ENCODE results near the gene KNTC1.
"Not testable (repeated sequence)": the region's sequence is repeated elsewhere in the genome, so short reads cannot be mapped to it uniquely, and the experiment has no call there.

KNTC1 gene

GRCh38 chr12:122584177-122584863, 57.3 kb downstream of the KNTC1 start:
- Histone ChIP-seq H3K9me3 (ENCODE audit: control insufficient read depth, low read length) (no peaks in the 10 kb centered on the region), H3K9ac (ENCODE audit: low read length) (no peak overlapping the region), H3K4me1 (ENCODE audit: control insufficient read depth, insufficient read depth, low read length) (no peaks in the 10 kb centered on the region), H3K4me3 (ENCODE audit: low read length) (no peak overlapping the region), H3K27me3 (ENCODE audit: control insufficient read depth, insufficient read depth, low read length) (no peaks in the 10 kb centered on the region), H3K36me3 (ENCODE audit: control insufficient read depth, insufficient read depth, low read length) (no peaks in the 10 kb centered on the region)

GRCh38 chr12:122590990-122591389, 63.9 kb downstream of the KNTC1 start:
- H3K4me1 ChIP-seq (ENCODE audit: control insufficient read depth, insufficient read depth, low read length) = no peaks in the 10 kb centered on the region
- H3K4me3 ChIP-seq (ENCODE audit: low read length) = no peak overlapping the region
- no peaks in the 10 kb centered on the region for H3K9me3 ChIP-seq (ENCODE audit: control insufficient read depth, low read length)
- no peaks in the 10 kb centered on the region for H3K36me3 ChIP-seq (ENCODE audit: control insufficient read depth, insufficient read depth, low read length)
- no peaks in the 10 kb centered on the region for H3K27me3 ChIP-seq (ENCODE audit: control insufficient read depth, insufficient read depth, low read length)
- no peak overlapping the region for H3K9ac ChIP-seq (ENCODE audit: low read length)

- not testable (repeated sequence) for H3K36me3 ChIP-seq (ENCODE audit: control insufficient read depth, insufficient read depth, low read length)
These were observed 64.9 kb downstream of the KNTC1 start for GRCh38 chr12:122591966-122592365.

GRCh38 chr12:122592543-122592942, 65.5 kb downstream of the KNTC1 start:
- not testable (repeated sequence) for H3K4me3 ChIP-seq (ENCODE audit: low read length); H3K4me1 ChIP-seq (ENCODE audit: control insufficient read depth, insufficient read depth, low read length); H3K9me3 ChIP-seq (ENCODE audit: control insufficient read depth, low read length); H3K27me3 ChIP-seq (ENCODE audit: control insufficient read depth, insufficient read depth, low read length); H3K9ac ChIP-seq (ENCODE audit: low read length); H3K36me3 ChIP-seq (ENCODE audit: control insufficient read depth, insufficient read depth, low read length)

More at GRCh38 chr12:122591966-122592365, 64.9 kb downstream of the KNTC1 start:
- H3K9me3 ChIP-seq (ENCODE audit: control insufficient read depth, low read length); H3K4me1 ChIP-seq (ENCODE audit: control insufficient read depth, insufficient read depth, low read length); H3K27me3 ChIP-seq (ENCODE audit: control insufficient read depth, insufficient read depth, low read length); H3K9ac ChIP-seq (ENCODE audit: low read length); H3K4me3 ChIP-seq (ENCODE audit: low read length): not testable (repeated sequence)

- no peaks in the 10 kb centered on the region for H3K4me1 ChIP-seq (ENCODE audit: control insufficient read depth, insufficient read depth, low read length)
- H3K9ac ChIP-seq (ENCODE audit: low read length) = no peak overlapping the region
- no peak overlapping the region for H3K4me3 ChIP-seq (ENCODE audit: low read length)
- no peaks in the 10 kb centered on the region for H3K36me3 ChIP-seq (ENCODE audit: control insufficient read depth, insufficient read depth, low read length)
- no peaks in the 10 kb centered on the region for H3K27me3 ChIP-seq (ENCODE audit: control insufficient read depth, insufficient read depth, low read length)
- no peaks in the 10 kb centered on the region for H3K9me3 ChIP-seq (ENCODE audit: control insufficient read depth, low read length)
These were observed 66.9 kb downstream of the KNTC1 start for GRCh38 chr12:122593910-122594309.

- Histone ChIP-seq H3K36me3 (ENCODE audit: control insufficient read depth, insufficient read depth, low read length) (no peaks in the 10 kb centered on the region), H3K4me3 (ENCODE audit: low read length) (no peak overlapping the region), H3K4me1 (ENCODE audit: control insufficient read depth, insufficient read depth, low read length) (no peaks in the 10 kb centered on the region), H3K9me3 (ENCODE audit: control insufficient read depth, low read length) (no peaks in the 10 kb centered on the region), H3K9ac (ENCODE audit: low read length) (no peak overlapping the region), H3K27me3 (ENCODE audit: control insufficient read depth, insufficient read depth, low read length) (no peaks in the 10 kb centered on the region)
These were observed 69.8 kb downstream of the KNTC1 start for GRCh38 chr12:122596838-122597237.

- Histone ChIP-seq H3K9ac (ENCODE audit: low read length) (no peak overlapping the region), H3K4me3 (ENCODE audit: low read length) (no peak overlapping the region), H3K36me3 (ENCODE audit: control insufficient read depth, insufficient read depth, low read length) (no peaks in the 10 kb centered on the region), H3K27me3 (ENCODE audit: control insufficient read depth, insufficient read depth, low read length) (no peaks in the 10 kb centered on the region), H3K9me3 (ENCODE audit: control insufficient read depth, low read length) (no peaks in the 10 kb centered on the region), H3K4me1 (ENCODE audit: control insufficient read depth, insufficient read depth, low read length) (no peaks in the 10 kb centered on the region)
These were observed 75.4 kb downstream of the KNTC1 start for GRCh38 chr12:122602456-122602855.

GRCh38 chr12:122604993-122605392, 77.9 kb downstream of the KNTC1 start:
- H3K4me3 ChIP-seq (ENCODE audit: low read length) = no peak overlapping the region
- H3K4me1 ChIP-seq (ENCODE audit: control insufficient read depth, insufficient read depth, low read length) = no peaks in the 10 kb centered on the region
- H3K36me3 ChIP-seq (ENCODE audit: control insufficient read depth, insufficient read depth, low read length) = no peaks in the 10 kb centered on the region
- H3K9me3 ChIP-seq (ENCODE audit: control insufficient read depth, low read length) = no peaks in the 10 kb centered on the region
- H3K9ac ChIP-seq (ENCODE audit: low read length) = no peak overlapping the region
- H3K27me3 ChIP-seq (ENCODE audit: control insufficient read depth, insufficient read depth, low read length) = no peaks in the 10 kb centered on the region

GRCh38 chr12:122609732-122610131, 82.7 kb downstream of the KNTC1 start:
- no peaks in the 10 kb centered on the region for H3K27me3 ChIP-seq (ENCODE audit: control insufficient read depth, insufficient read depth, low read length)
- no peak overlapping the region for H3K4me3 ChIP-seq (ENCODE audit: low read length)
- H3K9ac ChIP-seq (ENCODE audit: low read length) = no peak overlapping the region
- no peaks in the 10 kb centered on the region for H3K9me3 ChIP-seq (ENCODE audit: control insufficient read depth, low read length)
- H3K36me3 ChIP-seq (ENCODE audit: control insufficient read depth, insufficient read depth, low read length) = no peaks in the 10 kb centered on the region
- H3K4me1 ChIP-seq (ENCODE audit: control insufficient read depth, insufficient read depth, low read length) = no peaks in the 10 kb centered on the region

- Histone ChIP-seq H3K27me3 (ENCODE audit: control insufficient read depth, insufficient read depth, low read length) (no peaks in the 10 kb centered on the region), H3K9ac (ENCODE audit: low read length) (no peak overlapping the region), H3K36me3 (ENCODE audit: control insufficient read depth, insufficient read depth, low read length) (no peaks in the 10 kb centered on the region), H3K4me3 (ENCODE audit: low read length) (no peak overlapping the region), H3K9me3 (ENCODE audit: control insufficient read depth, low read length) (no peaks in the 10 kb centered on the region), H3K4me1 (ENCODE audit: control insufficient read depth, insufficient read depth, low read length) (no peaks in the 10 kb centered on the region)
These were observed 83.2 kb downstream of the KNTC1 start for GRCh38 chr12:122610207-122610606.

GRCh38 chr12:122610911-122611310, 83.9 kb downstream of the KNTC1 start:
- Histone ChIP-seq H3K4me1 (ENCODE audit: control insufficient read depth, insufficient read depth, low read length) (no peaks in the 10 kb centered on the region), H3K9me3 (ENCODE audit: control insufficient read depth, low read length) (no peaks in the 10 kb centered on the region), H3K9ac (ENCODE audit: low read length) (no peak overlapping the region), H3K4me3 (ENCODE audit: low read length) (no peak overlapping the region), H3K36me3 (ENCODE audit: control insufficient read depth, insufficient read depth, low read length) (no peaks in the 10 kb centered on the region), H3K27me3 (ENCODE audit: control insufficient read depth, insufficient read depth, low read length) (no peaks in the 10 kb centered on the region)

GRCh38 chr12:122614839-122615238, 87.8 kb downstream of the KNTC1 start:
- Histone ChIP-seq H3K4me1 (ENCODE audit: control insufficient read depth, insufficient read depth, low read length) (no peaks in the 10 kb centered on the region), H3K36me3 (ENCODE audit: control insufficient read depth, insufficient read depth, low read length) (no peaks in the 10 kb centered on the region), H3K4me3 (ENCODE audit: low read length) (no peak overlapping the region), H3K9ac (ENCODE audit: low read length) (no peak overlapping the region), H3K27me3 (ENCODE audit: control insufficient read depth, insufficient read depth, low read length) (no peaks in the 10 kb centered on the region), H3K9me3 (ENCODE audit: control insufficient read depth, low read length) (no peaks in the 10 kb centered on the region)

- Histone ChIP-seq H3K9ac (ENCODE audit: low read length) (no peak overlapping the region), H3K36me3 (ENCODE audit: control insufficient read depth, insufficient read depth, low read length) (no peaks in the 10 kb centered on the region), H3K4me3 (ENCODE audit: low read length) (no peak overlapping the region), H3K4me1 (ENCODE audit: control insufficient read depth, insufficient read depth, low read length) (no peaks in the 10 kb centered on the region), H3K9me3 (ENCODE audit: control insufficient read depth, low read length) (no peaks in the 10 kb centered on the region), H3K27me3 (ENCODE audit: control insufficient read depth, insufficient read depth, low read length) (no peaks in the 10 kb centered on the region)
These were observed 88.7 kb downstream of the KNTC1 start for GRCh38 chr12:122615780-122616179.
